SKM-1 treated with dmso at 0.1 percent for 144 hours (cell line): ENCODE results near the gene PRKCE.

Source experiments
- DNase-seq: peaks from one replicate; lab custom pipeline; 2025; ENCODE audit not compliant: unreplicated experiment; lab: John Stamatoyannopoulos, UW

The PRKCE gene

GRCh38 chr2:45776160-45776955 is 124.9 kb downstream of the PRKCE start:
- no peak for DNase-seq

DNA sequence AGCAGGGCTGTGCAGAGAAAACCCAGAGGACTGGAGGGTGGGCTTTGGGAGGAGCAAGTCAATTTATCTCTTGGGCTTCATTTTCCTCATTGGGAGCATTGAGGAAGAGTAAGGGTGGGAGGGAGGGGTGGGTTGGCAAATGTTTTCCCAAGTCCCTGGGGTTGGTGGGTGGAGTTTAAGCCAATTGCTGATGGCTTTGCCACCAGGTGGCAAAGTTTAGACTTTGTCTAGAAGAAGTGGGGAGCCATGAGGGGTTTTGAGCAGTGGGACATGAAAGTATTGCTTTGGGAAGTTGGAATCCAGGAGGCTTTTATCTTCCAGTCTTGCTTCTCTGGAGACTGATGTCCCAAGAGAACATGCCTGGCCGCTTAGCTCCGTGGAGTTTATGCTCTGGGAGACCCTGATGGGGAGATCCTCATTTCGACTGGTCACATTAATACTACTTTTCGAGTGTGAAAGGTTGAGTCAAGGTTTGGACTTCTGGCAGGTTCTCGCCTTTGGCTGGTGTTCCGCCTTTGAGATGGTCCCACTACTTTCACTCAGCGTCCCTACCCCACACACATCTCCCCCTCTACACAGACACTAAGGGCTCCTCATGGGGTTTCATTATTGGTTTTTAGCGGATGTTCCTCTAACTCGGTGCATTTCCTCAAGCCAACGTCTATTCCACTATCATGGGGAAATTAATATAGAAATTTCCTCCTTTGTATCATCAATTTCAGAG is 126.7 kb downstream of the PRKCE start:
- no peak for DNase-seq

DNA sequence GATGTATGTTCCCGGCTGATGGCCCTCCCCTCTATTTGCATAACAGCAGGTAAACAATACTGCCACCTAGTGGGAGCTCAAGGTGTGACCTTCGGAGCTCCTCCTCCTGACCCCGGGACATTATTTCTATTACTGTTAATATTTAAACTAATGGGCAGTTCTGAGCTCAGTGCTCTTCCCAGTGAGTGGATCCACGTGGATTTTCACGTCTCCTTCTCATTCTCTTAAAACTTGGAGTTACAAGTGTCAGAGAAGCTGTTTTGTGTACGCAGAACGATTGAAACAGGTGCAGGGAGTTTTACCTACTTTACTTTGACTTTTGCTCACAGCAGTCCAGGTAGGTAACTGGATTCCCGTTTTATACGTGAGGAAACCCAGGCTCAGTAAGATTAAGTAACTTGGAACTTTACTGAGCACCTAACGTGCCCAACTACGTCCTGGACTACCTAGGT is 127.3 kb downstream of the PRKCE start:
- peak; percentile 44 for DNase-seq

DNA sequence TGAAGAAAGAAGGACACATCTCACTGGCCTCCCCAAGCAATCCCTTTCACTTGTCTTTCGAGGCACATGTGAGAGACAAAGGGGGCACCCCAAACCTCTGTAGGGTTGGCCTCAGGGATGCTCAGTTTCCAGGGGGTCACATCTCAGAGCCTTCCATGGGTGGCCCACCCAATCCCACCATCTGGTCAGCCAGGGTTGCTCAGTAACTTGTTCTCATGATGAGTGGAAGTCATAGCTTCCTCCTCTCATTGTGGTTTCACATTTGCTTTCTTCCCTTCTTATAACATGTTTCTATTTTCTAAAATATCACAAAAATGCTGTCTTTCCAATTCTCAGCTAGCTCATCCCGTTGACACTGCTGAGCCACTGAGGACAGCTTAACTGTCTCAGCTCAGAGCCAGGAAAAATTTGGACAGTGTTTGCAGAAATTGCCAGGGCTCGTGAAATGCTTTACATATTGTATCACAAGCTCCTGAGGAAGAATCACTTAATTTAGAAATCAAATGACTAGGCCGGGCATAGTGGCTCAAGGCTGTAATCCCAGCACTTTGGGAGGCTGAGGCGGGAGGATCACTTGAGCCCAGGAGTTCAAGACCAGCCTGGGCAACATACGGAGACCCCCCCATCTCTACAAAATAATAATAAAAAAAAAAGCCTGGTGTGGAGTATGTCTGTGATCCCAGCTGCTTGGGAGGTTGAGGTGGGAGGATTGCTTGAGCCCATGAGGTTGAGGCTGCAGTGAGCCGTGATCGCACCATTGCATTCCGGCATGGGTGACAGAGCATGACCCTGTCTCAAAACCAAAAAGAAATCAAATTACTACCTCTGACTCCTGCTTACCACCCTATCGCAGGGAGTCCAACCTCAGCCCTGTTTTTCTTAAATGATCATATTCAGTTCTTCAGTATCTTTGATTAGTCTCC is 129.3 kb downstream of the PRKCE start:
- no peak for DNase-seq

GRCh38 chr2:45781464-45781811 is 130.0 kb downstream of the PRKCE start:
- DNase-seq: no peak

DNA sequence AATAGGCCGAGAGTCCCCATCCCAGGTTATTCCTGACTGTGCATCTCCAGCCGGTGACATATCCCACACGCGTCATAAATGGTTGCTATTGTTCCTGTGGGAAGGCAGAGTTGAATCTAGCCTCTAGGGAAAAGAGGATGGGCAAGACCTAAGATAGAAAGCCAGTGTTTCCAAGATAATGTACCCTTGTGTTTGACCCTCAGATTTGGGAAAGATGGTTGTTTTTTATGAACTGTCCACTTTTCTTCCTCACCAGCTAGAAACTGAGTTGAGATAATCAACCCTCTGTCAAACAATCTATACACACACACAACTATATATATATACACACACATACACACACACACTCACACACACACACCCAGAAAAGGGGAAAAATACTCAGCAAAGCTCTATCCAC is 131.0 kb downstream of the PRKCE start:
- DNase-seq: no peak

DNA sequence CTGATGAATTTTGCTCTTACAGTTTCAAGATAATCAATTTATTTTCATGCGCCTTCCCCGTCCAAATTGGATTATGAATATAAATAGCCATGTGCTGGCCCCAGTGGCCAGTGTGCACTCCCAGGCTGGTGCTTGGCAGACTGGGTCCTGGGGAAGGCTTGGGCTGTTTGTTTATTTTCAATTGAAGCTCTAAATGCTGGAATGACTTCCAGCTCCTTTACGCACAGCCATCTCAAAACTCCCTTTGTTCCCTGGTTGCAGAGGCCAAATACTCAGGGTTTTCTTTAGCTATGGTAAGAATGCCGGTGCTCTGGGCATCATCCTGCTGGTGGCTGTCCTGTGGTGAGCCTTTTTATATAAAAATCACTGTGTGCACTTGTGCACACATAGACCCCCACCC is 131.5 kb downstream of the PRKCE start:
- DNase-seq: no peak

DNA sequence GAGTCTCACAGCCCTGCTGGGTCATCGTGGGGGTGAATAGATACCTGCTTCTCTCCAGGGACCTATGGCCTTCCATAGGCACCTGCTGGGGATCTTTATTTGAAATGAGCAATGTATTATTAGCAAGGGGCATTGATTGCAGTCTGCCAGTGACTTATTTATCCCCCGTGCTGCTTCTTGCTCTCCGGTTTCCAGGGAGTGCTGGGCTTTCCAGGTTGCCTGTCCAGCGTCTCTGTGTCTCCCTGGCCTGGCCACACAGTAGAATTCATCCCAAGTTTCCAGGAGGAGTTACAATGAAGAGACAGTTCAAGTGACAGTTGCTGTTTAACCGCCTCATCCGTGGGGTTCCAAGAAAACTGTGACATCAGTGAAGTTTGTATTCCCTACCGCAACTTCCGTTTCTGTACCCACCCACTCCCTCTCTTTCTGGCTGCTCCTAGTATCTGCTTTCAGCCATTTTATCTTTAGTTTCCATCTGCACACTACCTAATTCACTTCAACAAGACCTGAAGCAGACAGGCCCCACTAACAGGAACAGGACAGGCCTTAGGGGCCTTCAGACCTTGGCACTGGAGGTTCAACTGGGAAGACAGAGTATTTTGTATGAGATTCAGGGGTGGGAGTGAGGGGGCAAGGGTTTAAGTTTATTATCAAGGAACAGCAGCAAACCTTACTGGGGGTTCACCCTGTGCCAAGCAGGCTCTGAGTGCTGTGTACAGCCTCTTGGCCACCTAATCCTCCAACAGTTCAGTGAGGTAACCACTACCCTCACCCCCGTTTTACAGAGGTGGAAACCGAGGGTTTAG is 134.8 kb downstream of the PRKCE start:
- DNase-seq: no peak

GRCh38 chr2:45786836-45787357 is 135.4 kb downstream of the PRKCE start:
- no peak for DNase-seq

GRCh38 chr2:45788401-45788800 is 136.9 kb downstream of the PRKCE start:
- DNase-seq: no peak

DNA sequence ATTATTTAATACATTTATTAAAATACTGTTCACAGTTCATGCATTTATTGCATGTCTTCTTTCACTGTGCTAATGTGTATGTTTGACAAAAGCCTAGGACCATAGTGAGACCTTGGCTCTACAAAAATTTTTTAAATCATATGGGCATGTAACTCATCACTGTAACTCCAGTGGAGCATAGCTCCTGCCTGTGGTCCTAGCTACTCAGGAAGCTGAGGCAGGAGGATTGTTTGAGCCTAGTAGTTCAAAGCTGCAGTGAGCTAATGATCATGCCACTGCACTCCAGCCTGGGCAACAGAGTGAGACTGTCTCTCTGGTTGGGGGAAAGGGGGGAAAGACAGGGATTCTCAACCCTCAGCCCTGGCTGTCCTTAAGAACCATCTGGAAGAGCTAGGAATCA is 137.8 kb downstream of the PRKCE start:
- DNase-seq: no peak

DNA sequence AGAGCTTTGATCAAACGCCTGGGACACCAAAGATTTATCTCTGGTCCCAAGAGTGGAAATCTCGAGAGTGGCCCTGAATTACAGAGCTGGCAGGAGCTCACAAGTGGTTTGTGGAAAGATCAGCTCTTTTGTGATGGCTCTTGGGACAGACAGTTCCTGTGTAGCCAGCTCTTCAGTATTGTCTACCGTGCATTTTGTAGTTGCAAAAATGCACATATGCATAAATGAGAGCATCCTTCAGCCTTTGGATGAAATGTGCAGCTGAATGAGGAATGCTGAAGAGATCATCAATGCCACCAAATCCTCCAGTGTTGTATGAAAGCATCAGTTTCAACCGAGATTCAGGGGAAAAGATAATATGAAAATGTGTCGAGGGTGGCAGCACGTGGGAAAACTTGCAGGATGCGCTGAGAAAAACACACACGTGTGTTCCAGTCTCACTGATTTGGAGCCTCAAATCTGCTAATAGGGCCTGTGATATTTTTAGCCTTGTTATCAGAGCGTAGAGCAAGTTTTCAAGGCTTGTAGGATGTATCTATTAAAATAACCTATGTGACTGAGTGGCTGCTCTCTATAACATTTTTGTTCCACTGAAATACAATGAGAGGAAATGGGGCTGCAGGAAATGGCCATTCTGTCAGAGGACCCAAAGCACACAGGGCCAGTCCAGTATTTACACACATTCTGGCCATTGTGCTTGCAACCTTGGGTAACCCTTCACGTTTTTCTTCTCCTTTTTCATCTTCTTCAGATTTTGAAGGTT is 138.7 kb downstream of the PRKCE start:
- DNase-seq: no peak

DNA sequence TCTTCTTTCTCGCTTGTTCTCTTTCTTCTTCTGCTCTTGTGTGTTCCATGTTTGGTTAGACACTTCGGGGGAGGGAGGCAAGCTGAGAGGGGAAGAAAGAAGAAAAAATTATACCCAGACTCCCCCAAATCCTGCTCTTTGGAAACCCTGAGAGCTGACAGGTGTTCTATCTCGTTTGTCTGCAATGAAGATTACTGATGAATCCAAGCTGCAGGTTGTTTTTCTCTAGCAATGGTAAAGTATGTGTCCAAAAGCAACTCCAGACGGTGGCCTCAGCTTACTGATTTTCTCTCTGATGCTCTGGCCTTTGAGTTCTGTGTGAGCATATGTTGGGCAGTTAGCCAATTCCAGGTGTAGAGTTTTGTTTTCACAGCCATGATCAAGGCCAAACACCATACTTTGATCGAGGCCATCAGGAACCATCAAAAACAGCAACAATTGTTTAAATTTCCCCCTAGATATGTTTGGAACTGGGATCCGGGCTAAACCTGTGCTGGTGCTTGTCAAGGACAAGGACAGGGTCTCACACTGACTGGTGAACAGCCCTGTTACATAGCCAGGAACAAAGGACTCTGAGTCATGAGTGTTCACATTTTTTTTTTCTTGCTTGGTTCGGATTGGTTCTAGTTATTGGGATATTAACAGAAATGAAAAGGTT is 142.0 kb downstream of the PRKCE start:
- DNase-seq: no peak

- DNase-seq: no peak
These were observed 142.7 kb downstream of the PRKCE start for GRCh38 chr2:45794134-45794617.

DNA sequence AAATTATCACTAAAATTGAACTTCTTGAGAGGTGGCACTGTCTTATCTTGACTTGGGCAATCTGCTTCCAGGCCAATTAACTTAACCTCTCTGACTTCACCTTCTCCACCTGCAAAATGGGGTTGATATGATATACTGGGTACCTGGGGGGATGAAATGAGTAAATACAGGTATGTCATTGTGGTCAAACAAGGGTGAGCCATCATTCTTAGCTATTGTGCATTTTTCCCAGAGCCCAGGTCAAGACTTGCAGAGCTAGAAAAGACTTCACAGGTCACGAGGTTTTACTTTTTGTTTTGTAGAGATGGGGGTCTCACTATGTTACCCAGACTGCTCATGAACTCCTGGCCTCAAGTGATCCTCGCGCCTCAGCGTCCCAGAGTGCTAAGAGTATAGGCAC is 145.0 kb downstream of the PRKCE start:
- no peak for DNase-seq

GRCh38 chr2:45797451-45798230 is 146.2 kb downstream of the PRKCE start:
- DNase-seq: no peak

GRCh38 chr2:45799679-45800381 is 148.4 kb downstream of the PRKCE start:
- no peak for DNase-seq
